HepG2 (cell line): ENCODE data around the gene LIMA1. TPM values are rescaled to one million over a fixed set of nuclear protein-coding genes. Genes with fewer than 3 reads are reported as not detected.

Experiments
- ATAC-seq: fragments of 200-7000 bp; cut with Tn5 transposase; 3 replicates; pipeline ENCODE4 v1.9.1; 2020; ENCODE audit warnings: mild to moderate bottlenecking, moderate library complexity
- BruUV-seq: library from RNA; stranded (reverse); fragments of 400-500 nt; replicated peaks from 2 replicates; lab custom pipeline; 2021; lab: Mats Ljungman, UMichigan
- CTCF ChIA-PET: fragments of 300-600 bp; formaldehyde crosslinking; extraction: SDS; loops from one replicate; lab custom pipeline; 2021; ENCODE audit warnings: low total read pairs, inconsistent platforms, low intra/inter-chr PET ratio; lab: Yijun Ruan, JAX
- POLR2A ChIA-PET: fragments of 350-600 bp; sonication (Branson Sonifier 250); formaldehyde crosslinking; loops from one replicate; lab custom pipeline; 2020; ENCODE audit warnings: antibody characterized with exemption, inconsistent platforms; lab: Yijun Ruan, JAX
- DNase-seq: peaks from one replicate; pipeline ENCODE4 v3.0.0-alpha.2; 2015; ENCODE audit warnings: low spot score
- FAIRE-seq: peaks from 3 replicates; lab custom pipeline; 2011; peaks lifted over from hg19 to GRCh38; lab: Jason Lieb, UNC
- H2AFZ ChIP-seq: one replicate; pipeline ENCODE4 v1.6.1; 2011; ENCODE audit warnings: low read length, inconsistent platforms
- H3K27ac ChIP-seq: fragments of 300-600 bp; 3 replicates; pipeline ENCODE4 v1.8.0; 2011; ENCODE audit warnings: mixed run types, mild to moderate bottlenecking, mixed read lengths, low read length, inconsistent platforms; ENCODE audit not compliant: insufficient read depth; ENCODE audit errors: extremely low read length
- H3K27me3 ChIP-seq, 2 experiments: fragments of 200-600 bp in 1 of 2; 2 replicates in 1 of 2; 3 replicates in 1 of 2; pipeline versions ENCODE4 v1.6.0 to v1.8.0; 2011; ENCODE audit warnings: low read length in 2 of 2, mild to moderate bottlenecking in 2 of 2, moderate library complexity in 2 of 2, inconsistent platforms in 1 of 2; ENCODE audit not compliant: insufficient read depth in 2 of 2, control insufficient read depth in 1 of 2
- H3K36me3 ChIP-seq, 2 experiments: fragments of 200-600 bp in 1 of 2; replicated peaks in 1 of 2; 2 replicates in 1 of 2; 3 replicates in 1 of 2; pipeline versions ENCODE4 v1.5.1 to v1.8.0; 2011; ENCODE audit warnings: low read length in 2 of 2, inconsistent platforms in 1 of 2; ENCODE audit not compliant: insufficient read depth in 2 of 2, control insufficient read depth in 1 of 2
- H3K4me1 ChIP-seq: 2 replicates; pipeline ENCODE4 v1.5.1; 2012; ENCODE audit warnings: low read length, inconsistent platforms; ENCODE audit not compliant: insufficient read depth
- H3K4me2 ChIP-seq: 2 replicates; pipeline ENCODE4 v1.6.0; 2011; ENCODE audit warnings: low read depth, low read length, inconsistent platforms
- H3K4me3 ChIP-seq, 3 experiments: fragments of 200-600 bp in 1 of 3; sonication (generic), shearing (Covaris generic) in 1 of 3; replicated peaks in 1 of 3; 2 replicates each; pipeline ENCODE4 v1.5.1; 2011 to 2016; ENCODE audit warnings: low read length in 3 of 3, inconsistent platforms in 2 of 3, low read depth in 2 of 3, mild to moderate bottlenecking in 2 of 3, control low read depth in 1 of 3, mixed read lengths in 1 of 3; ENCODE audit not compliant: insufficient read depth in 1 of 3
- H3K79me2 ChIP-seq: one replicate; pipeline ENCODE4 v1.6.1; 2011; ENCODE audit warnings: low read length, inconsistent platforms; ENCODE audit not compliant: insufficient read depth
- H3K9ac ChIP-seq: 2 replicates; pipeline ENCODE4 v1.6.0; 2011; ENCODE audit warnings: mild to moderate bottlenecking, low read depth, low read length, inconsistent platforms; ENCODE audit not compliant: insufficient read depth
- H3K9me3 ChIP-seq: 2 replicates; pipeline ENCODE4 v1.5.1; 2012; ENCODE audit warnings: mild to moderate bottlenecking, low read length
- H4K20me1 ChIP-seq: 2 replicates; pipeline ENCODE4 v1.6.0; 2011; ENCODE audit warnings: inconsistent platforms, mild to moderate bottlenecking, low read length, moderate library complexity; ENCODE audit not compliant: insufficient read depth
- FOXJ3 ChIP-seq: sonication (generic); formaldehyde crosslinking; IDR thresholded peaks from 2 replicates; pipeline ENCODE4 v1.4.0; 2020; ENCODE audit warnings: missing genetic modification reagents, mild to moderate bottlenecking, borderline replicate concordance
- FOXK2 ChIP-seq: fragments of 450-650 bp; IDR thresholded peaks from 2 replicates; pipeline ENCODE4 v1.6.1; 2016
- GPBP1L1 ChIP-seq: sonication (generic); formaldehyde crosslinking; IDR thresholded peaks from 2 replicates; pipeline ENCODE4 v1.5.0; 2020; ENCODE audit warnings: mild to moderate bottlenecking, missing genetic modification reagents
- GPN1 ChIP-seq: sonication (generic); formaldehyde crosslinking; IDR thresholded peaks from 2 replicates; pipeline ENCODE4 v1.5.1; 2020; ENCODE audit warnings: missing genetic modification reagents, borderline replicate concordance
- HDAC6 ChIP-seq: fragments of 200-600 bp; sonication (generic); IDR thresholded peaks from 2 replicates; pipeline ENCODE4 v1.7.0; 2017; ENCODE audit warnings: mild to moderate bottlenecking, antibody characterized with exemption, low read length, low read depth
- MAFF ChIP-seq: IDR thresholded peaks from 2 replicates; pipeline ENCODE4 v1.6.1; 2011; ENCODE audit warnings: low read depth, low read length, improper control_type of control experiment
- MAFK ChIP-seq, 2 experiments: IDR thresholded peaks in 1 of 2; conservative IDR thresholded peaks in 1 of 2; 2 replicates each; pipeline ENCODE4 v1.6.1; 2011; ENCODE audit warnings: improper control_type of control experiment in 2 of 2, low read length in 2 of 2
- MXD1 ChIP-seq: sonication (generic); formaldehyde crosslinking; IDR thresholded peaks from 2 replicates; pipeline ENCODE4 v1.4.0; 2020; ENCODE audit warnings: mild to moderate bottlenecking, missing genetic modification reagents
- SRF ChIP-seq: IDR thresholded peaks from 2 replicates; pipeline ENCODE4 v1.6.1; 2011; ENCODE audit warnings: mild to moderate bottlenecking, low read depth, low read length, moderate library complexity
- SRSF4 ChIP-seq: fragments of 200-400 bp; formaldehyde crosslinking; IDR thresholded peaks from one replicate; pipeline ENCODE4 v1.6.1; 2018; ENCODE audit warnings: mild to moderate bottlenecking, low read depth, low read length, moderate library complexity; ENCODE audit not compliant: poor library complexity, severe bottlenecking
- STAG1 ChIP-seq: sonication (generic); formaldehyde crosslinking; IDR thresholded peaks from 2 replicates; pipeline ENCODE4 v1.4.0; 2020; ENCODE audit warnings: missing genetic modification reagents
- ZFAT ChIP-seq: sonication (generic); formaldehyde crosslinking; conservative IDR thresholded peaks from 2 replicates; pipeline ENCODE4 v1.8.1; 2023; ENCODE audit warnings: missing genetic modification reagents, inconsistent platforms
- ZFP36L1 ChIP-seq: sonication (generic); formaldehyde crosslinking; IDR thresholded peaks from 2 replicates; pipeline ENCODE4 v1.8.0; 2022; ENCODE audit warnings: mild to moderate bottlenecking, missing genetic modification reagents, moderate library complexity
- ZNF441 ChIP-seq: sonication (generic); formaldehyde crosslinking; IDR thresholded peaks from 2 replicates; pipeline ENCODE4 v1.7.0; 2021; ENCODE audit warnings: missing genetic modification reagents, borderline replicate concordance
- ZNF451 ChIP-seq: sonication (generic); formaldehyde crosslinking; IDR thresholded peaks from 2 replicates; pipeline ENCODE4 v1.5.0; 2020; ENCODE audit warnings: mild to moderate bottlenecking, missing genetic modification reagents
- ZNF496 ChIP-seq: sonication (generic); formaldehyde crosslinking; IDR thresholded peaks from 2 replicates; pipeline ENCODE4 v1.8.1; 2023; ENCODE audit warnings: mild to moderate bottlenecking, moderate library complexity, missing genetic modification reagents; ENCODE audit not compliant: insufficient replicate concordance
- ZNF543 ChIP-seq: sonication (generic); formaldehyde crosslinking; IDR thresholded peaks from 2 replicates; pipeline ENCODE4 v1.4.0; 2020; ENCODE audit warnings: mild to moderate bottlenecking, missing genetic modification reagents
- WGBS: methylation state at CpG from one replicate; pipeline ENCODE4 v1.1.6; 2017; ENCODE audit warnings: low lambda C conversion rate; 5-methylcytosine and 5-hydroxymethylcytosine counted together
- in situ Hi-C: cut with HindIII; loops from 2 replicates; pipeline ENCODE4 v1.10.0; 2017; ENCODE audit warnings: low pct_unique_long_range_greater_than_20kb; ENCODE audit not compliant: extremely low pct_ligation_motif_present
- intact Hi-C: fragments of 100-400 bp; cut with micrococcal nuclease; formaldehyde crosslinking; loops from one replicate; pipeline ENCODE4 v1.10.0; 2022; ENCODE audit not compliant: unreplicated experiment
- polyA plus RNA-seq, 8 experiments: library from polyadenylated mRNA; depleted of rRNA in 3 of 8; stranded (reverse) in 7 of 8; unstranded in 1 of 8; fragments of >200 nt; fragmentation: Illumina TruSeq in 4 of 8; extraction: Trizol in 4 of 8; gene quantifications; 2 replicates each; pipeline versions ENCODE4 v1.2.1 to v1.2.3, GENCODE V29; 2011 to 2016; ENCODE audit warnings: low read depth in 4 of 8, missing spikeins in 1 of 8, mixed read lengths in 1 of 8; ENCODE audit not compliant: insufficient read depth in 1 of 8
- total RNA-seq, 5 experiments: library from RNA; depleted of rRNA; stranded (reverse); fragments of >200 nt; fragmentation: Illumina TruSeq; extraction: Trizol; gene quantifications; 2 replicates each; pipeline ENCODE4 v1.2.3, GENCODE V29; 2016; ENCODE audit warnings: low read depth in 1 of 5

The LIMA1 gene
- total and polyA plus RNA-seq, 2 of the 13 experiments (the other 11 are each of a cell fraction or from before 2014, with no cell fraction given): 13.0 to 19.8 TPM

GRCh38 chr12:50147281-50147680 is 136.0 kb downstream of the LIMA1 start:
- no peak for TF ChIP-seq ZNF496 (CRISPR knock-in tag)
- TF ChIP-seq GPBP1L1 (CRISPR knock-in tag): no peak
- TF ChIP-seq MAFK (conservative IDR thresholded peaks at IDR 0.05 in 1 of 2, IDR thresholded peaks at IDR 0.05 in 1 of 2; ENCODE audit: low read length in 2 of 2): peak; percentile 94 to 97
- TF ChIP-seq MAFF: peak; percentile 96
- no peak overlapping the region for H3K9ac ChIP-seq
- ChIA-PET CTCF (no interaction called here), POLR2A (interaction anchor here (1.3 kb wide), 1 partner anchor 35 kb away, joined by 4 read pairs; the partner anchor contains the start of gene COX14)
- no peak overlapping the region for H3K27ac ChIP-seq
- no peaks in the 10 kb centered on the region for H3K4me1 ChIP-seq
- no peaks in the 10 kb centered on the region for H3K27me3 ChIP-seq
- ATAC-seq: no peak
- in situ Hi-C loops: no loop called here
- no TSS peak for BruUV-seq
- H3K4me2 ChIP-seq: no peak overlapping the region
- H2AFZ ChIP-seq: no peak overlapping the region
- H3K79me2 ChIP-seq: peaks cover 8% of the 10 kb centered on the region
- H3K9me3 ChIP-seq: no peaks in the 10 kb centered on the region
- no peak for DNase-seq
- no peak for FAIRE-seq
- intact Hi-C loops: no loop called here
- H3K36me3 ChIP-seq: peaks cover 0 to 15% of the 10 kb centered on the region in 2 experiments; a peak in 2 of 5 replicates
- WGBS: 99% methylated on average over 4 of the region's 4 CpGs
- H3K4me3 ChIP-seq: no peak overlapping the region
- no peaks in the 10 kb centered on the region; the same call in 1 of the 2 replicates for H4K20me1 ChIP-seq

- ATAC-seq (no peak), FAIRE-seq (no peak), DNase-seq (no peak)
- H4K20me1 ChIP-seq: no peaks in the 10 kb centered on the region
- no peak overlapping the region for H3K4me2 ChIP-seq
- intact Hi-C loops: no loop called here
- 97% methylated on average over 2 of the region's 2 CpGs for WGBS
- H3K4me1 ChIP-seq: no peaks in the 10 kb centered on the region
- in situ Hi-C loops: no loop called here
- no peak overlapping the region for H3K27ac ChIP-seq
- H2AFZ ChIP-seq: no peak overlapping the region
- H3K79me2 ChIP-seq: peaks cover 8% of the 10 kb centered on the region
- POLR2A ChIA-PET: interaction anchor here (1.0 kb wide), 1 partner anchor 63 kb away, joined by 3 read pairs; no protein-coding TSS in a partner anchor
- H3K27me3 ChIP-seq: no peaks in the 10 kb centered on the region
- TF ChIP-seq FOXJ3 (CRISPR knock-in tag) (no peak), MXD1 (CRISPR knock-in tag) (no peak), SRF (no peak), HDAC6 (no peak), ZNF543 (CRISPR knock-in tag) (no peak), ZNF441 (no peak), ZNF451 (CRISPR knock-in tag) (no peak), FOXK2 (no peak), ZFAT (CRISPR knock-in tag) (no peak), GPN1 (no peak), SRSF4 (no peak), ZFP36L1 (no peak), STAG1 (CRISPR knock-in tag) (no peak)
- peaks cover 0 to 29% of the 10 kb centered on the region in 2 experiments; a peak in 3 of 5 replicates for H3K36me3 ChIP-seq
- CTCF ChIA-PET: no interaction called here
- H3K4me3 ChIP-seq: no peak overlapping the region
- BruUV-seq: no TSS peak
- H3K9ac ChIP-seq: no peak overlapping the region
- H3K9me3 ChIP-seq: no peaks in the 10 kb centered on the region
Measured at GRCh38 chr12:50145439-50145838, 137.9 kb downstream of the LIMA1 start.
